Activated CD4-positive, alpha-beta T cell treated with anti-CD3 and anti-CD28 coated beads for 24 hours (primary cell): Measurements from ENCODE around the gene DNAH3.
"Not testable (repeated sequence)": the region's sequence is repeated elsewhere in the genome, so short reads cannot be mapped to it uniquely, and the experiment has no call there.

ENCODE experiments used
- DNase-seq, 2 donors: peaks; one replicate each; pipeline ENCODE4 v3.0.0-alpha.2; 2020; ENCODE audit warnings: low read depth in 2 of 2

Gene DNAH3, protein sequence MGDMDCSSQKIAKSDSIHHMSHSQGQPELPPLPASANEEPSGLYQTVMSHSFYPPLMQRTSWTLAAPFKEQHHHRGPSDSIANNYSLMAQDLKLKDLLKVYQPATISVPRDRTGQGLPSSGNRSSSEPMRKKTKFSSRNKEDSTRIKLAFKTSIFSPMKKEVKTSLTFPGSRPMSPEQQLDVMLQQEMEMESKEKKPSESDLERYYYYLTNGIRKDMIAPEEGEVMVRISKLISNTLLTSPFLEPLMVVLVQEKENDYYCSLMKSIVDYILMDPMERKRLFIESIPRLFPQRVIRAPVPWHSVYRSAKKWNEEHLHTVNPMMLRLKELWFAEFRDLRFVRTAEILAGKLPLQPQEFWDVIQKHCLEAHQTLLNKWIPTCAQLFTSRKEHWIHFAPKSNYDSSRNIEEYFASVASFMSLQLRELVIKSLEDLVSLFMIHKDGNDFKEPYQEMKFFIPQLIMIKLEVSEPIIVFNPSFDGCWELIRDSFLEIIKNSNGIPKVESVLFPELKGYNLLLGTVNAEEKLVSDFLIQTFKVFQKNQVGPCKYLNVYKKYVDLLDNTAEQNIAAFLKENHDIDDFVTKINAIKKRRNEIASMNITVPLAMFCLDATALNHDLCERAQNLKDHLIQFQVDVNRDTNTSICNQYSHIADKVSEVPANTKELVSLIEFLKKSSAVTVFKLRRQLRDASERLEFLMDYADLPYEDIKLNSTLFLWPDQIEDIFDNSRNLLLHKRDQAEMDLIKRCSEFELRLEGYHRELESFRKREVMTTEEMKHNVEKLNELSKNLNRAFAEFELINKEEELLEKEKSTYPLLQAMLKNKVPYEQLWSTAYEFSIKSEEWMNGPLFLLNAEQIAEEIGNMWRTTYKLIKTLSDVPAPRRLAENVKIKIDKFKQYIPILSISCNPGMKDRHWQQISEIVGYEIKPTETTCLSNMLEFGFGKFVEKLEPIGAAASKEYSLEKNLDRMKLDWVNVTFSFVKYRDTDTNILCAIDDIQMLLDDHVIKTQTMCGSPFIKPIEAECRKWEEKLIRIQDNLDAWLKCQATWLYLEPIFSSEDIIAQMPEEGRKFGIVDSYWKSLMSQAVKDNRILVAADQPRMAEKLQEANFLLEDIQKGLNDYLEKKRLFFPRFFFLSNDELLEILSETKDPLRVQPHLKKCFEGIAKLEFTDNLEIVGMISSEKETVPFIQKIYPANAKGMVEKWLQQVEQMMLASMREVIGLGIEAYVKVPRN (N-terminal part only)

DNA sequence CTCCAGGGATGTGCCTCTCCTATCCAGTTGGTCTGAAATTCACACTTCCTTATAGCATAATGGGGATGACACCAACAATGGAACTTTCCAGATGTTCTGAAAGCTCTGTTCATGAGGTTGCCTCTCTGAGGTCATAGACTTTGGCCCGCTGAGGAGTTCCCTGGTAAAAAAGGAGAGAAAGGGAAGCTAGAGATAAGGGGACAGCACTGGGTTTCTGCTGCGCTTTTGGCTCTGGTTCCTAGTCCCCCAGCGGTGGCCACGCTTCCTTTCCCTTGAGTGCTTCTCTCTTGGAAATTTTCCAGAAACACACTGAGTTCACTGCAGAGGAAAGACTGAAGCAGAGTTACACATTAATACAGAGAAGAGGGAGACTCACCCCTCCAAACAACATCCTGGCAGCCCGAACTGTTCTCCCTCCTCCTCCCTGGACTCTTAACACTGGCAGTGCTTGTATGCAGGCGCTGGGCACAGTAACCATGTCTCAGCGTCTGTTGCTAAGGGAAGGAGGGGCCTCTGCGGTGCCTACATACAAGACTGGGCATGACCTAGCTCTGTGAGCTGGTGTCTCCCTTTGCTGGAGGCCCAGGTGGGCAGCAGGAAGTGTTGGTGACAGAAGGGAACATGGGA lies at the start of gene DNAH3:
DNAH3 (minus strand) TSS at position 472 of the 627 bp plus-strand sequence. CDS start 527 bp downstream, outside the sequence.
- DNase-seq = no peak

GRCh38 chr16:21199607-21200218 lies 49.1 kb upstream of the DNAH3 start:
- no peak for DNase-seq

GRCh38 chr16:21197621-21198020 lies 47.0 kb upstream of the DNAH3 start:
- no peak for DNase-seq

DNA sequence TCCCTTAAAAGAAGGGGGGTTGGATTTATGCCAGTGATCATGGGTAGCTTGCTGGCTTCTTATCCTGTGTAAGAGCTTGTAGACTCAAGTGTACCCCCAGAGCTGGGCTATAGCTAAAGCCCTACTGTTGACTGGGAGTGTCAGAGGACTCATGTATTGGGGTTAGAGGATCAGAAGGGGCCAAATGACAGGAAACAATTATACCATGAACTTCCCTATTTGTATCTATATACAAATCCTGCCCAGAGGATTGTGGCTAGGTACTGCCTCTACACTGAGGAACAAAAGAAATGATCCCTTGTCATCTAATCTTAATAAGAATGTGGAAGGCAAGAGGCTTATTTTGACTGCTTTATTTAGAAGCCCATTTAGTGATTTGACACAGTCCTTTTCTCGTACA lies 46.5 kb upstream of the DNAH3 start:
- no peak for DNase-seq

DNA sequence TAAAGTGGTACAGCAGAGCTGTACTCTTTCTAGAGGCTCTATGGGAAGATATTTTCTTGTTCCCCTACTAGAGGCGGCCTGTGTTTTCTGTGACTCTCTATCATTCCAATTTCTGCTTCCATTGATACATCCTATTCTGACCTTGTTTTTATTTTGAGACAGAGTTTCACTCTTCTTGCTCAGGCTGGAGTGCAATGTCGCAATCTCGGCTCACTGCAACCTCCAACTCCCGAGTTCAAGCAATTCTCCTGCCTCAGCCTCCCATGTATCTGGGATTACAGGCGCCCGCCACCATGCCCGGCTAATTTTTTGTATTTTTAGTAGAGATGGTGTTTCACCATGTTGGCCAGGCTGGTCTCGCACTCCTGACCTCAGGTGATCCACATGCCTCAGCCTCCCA lies 44.7 kb upstream of the DNAH3 start:
- DNase-seq = not testable (repeated sequence)

DNA sequence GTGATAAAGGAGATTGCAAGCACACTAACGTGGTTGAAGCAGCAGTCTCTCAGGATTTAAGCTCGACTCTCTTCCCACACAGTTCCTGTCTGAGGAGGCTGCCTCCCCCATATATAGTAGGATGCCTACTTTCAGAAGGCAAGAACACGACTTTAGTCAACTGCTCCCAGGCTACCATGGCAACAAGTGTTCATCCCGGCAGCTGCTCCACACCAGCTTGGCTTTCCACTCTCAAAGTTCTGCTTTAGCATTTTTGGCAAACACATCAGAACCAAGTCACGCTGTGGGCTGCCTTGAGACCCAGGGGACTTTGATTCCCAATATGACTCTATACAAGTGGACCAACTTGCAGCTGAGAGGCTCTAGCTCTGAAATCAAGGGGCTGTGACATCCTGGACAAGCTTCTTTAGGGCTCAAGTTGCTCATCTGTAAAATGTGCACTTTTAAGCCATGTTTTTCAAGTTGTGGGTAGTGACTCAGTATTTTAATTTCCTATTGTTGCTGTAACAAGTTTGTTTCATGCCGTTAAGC lies 44.2 kb upstream of the DNAH3 start:
- DNase-seq = no peak

GRCh38 chr16:21192991-21193390 lies 42.3 kb upstream of the DNAH3 start:
- DNase-seq = no peak

DNA sequence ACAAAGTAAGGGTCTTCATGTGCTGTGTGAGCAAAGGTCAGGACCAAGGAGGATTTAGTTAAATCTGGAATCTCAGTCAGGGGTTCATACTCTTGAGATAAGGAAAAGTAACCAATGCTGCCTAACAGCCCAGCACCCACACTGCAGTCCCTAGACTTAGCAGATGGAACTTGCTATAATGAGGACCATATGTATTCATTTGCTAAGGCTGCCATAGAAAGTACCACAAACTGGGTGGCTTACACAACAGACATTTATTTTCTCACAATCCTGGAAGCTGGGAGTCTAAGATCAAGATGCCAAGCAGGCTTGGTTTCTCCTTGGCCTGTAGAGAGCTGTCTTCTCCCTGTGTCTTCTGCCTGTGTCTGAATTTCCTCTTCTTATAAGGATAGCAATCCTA lies 40.0 kb upstream of the DNAH3 start:
- DNase-seq = no peak

GRCh38 chr16:21190013-21190412 lies 39.4 kb upstream of the DNAH3 start:
- no peak for DNase-seq

- DNase-seq = no peak
Observed at GRCh38 chr16:21189311-21189710, 38.7 kb upstream of the DNAH3 start.

DNA sequence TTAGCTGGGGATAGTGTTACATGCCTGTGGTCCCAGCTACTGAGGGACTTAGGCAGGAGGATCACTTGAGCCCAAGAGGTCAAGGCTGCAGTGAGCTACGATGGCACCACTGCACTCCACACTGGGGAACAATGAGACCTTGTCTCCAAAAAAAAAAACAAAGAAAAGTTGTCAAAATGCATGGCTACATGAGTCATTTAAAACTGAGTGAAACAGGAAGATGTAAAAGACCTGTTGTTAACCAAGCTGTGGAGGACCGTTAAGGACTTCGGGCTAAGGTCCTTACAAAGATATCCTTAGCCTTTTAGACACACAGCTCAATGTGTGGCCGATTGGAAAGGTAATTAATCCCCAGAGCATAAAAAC lies 35.7 kb upstream of the DNAH3 start:
- DNase-seq = no peak

- no peak for DNase-seq
Observed at GRCh38 chr16:21185659-21186325, 35.1 kb upstream of the DNAH3 start.

DNA sequence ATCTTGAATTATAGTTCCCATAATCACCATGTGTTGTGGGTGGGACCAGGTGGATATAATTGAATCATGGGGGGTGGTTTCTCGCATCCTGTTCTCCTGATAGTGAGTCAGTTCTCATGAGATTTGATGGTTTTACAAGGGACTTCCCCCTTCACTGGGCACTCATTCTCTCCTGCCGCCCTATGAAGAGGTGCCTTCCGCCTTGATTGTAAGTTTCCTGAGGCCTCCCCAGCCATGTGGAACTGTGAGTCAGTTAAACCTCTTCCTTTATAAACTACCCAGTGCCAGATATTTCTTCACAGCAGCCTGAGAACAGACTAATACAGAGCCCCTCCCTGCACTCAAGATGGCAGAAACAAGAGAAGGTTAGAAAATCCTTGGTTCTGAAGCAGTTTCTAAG lies 34.2 kb upstream of the DNAH3 start:
- DNase-seq = no peak

GRCh38 chr16:21183995-21184394 lies 33.3 kb upstream of the DNAH3 start:
- DNase-seq = no peak

DNA sequence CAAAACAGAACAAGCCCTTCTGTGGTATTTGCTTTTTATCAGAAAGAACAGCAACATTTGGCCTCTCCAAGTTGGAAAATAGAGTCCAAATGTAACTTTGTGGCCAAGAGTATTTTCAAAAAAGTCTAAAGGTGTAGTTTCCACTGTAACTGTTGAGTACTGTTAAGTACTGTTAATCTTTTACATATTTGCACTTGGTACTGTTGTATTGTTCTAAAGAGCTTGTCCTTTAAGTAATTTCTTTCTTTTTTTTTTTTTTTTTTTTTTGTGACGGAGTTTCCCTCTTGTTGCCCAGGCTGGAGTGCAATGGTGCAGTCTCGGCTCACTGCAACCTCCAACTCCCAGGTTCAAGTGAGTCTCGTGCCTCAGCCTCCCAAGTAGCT lies 29.3 kb upstream of the DNAH3 start:
- DNase-seq = no peak

GRCh38 chr16:21179126-21179982 lies 28.7 kb upstream of the DNAH3 start:
- no peak for DNase-seq

DNA sequence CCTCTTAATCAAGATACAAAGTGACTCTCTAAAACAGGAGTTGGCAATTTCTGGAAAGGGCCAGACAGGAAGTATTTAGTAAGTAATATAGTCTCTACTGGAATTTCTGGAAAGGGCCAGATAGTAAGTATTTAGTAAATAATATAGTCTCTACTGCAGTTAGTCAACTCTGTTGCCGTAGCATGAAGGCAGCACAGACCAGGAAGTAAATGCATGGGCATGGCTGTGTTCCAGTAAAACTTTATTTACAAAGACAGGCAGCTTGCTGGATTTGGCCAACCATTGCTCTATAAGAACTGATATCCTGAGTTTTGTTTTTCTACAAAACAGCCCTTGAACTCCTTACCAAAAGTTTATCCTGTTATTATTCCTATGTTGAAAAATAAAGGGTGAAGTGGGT lies 24.8 kb upstream of the DNAH3 start:
- no peak for DNase-seq

DNA sequence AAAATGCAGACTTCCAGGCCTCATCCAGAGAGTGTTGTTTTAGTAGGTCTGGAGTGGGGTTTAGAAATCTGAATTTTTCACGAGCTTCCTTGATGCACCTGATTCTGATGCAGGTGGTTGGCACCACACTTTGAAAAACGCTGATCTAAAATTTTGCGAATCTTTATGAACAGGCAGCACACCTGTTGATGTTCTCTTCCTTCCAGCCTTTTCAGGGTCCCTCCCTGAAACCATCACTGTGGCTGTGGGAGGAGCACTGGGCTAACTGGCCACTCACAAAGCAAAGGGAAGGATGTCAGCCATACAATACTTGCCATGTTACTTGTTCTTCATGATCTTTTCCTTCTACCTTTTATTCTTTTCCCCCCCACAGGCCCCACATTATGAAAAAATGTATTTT lies 22.0 kb upstream of the DNAH3 start:
- no peak for DNase-seq

DNA sequence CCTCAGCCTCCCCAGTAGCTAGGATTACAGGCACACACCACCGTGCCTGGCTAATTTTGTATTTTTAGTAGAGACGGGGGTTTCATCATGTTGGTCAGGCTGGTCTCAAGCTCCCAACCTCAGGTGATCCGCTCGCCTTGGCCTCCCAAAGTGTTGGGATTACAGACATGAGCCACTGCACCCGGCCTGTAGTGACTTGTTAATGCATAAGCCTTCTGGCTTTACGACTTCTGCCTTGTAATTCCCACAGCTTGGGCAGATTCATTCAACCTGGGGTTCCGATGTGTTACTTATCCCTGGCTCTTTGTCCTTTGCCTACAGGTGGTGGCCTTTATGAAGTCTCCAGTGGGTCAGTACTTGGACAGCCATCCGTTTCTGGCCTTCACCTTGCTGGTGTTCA lies 19.5 kb upstream of the DNAH3 start:
- DNase-seq = not testable (repeated sequence)
